HL-60 (cell line): Measurements from ENCODE around the gene CCDC138.

Experiments
- DNase-seq, 2 experiments: peaks; one replicate each; pipeline ENCODE4 v3.0.0-alpha.2; 2010 to 2020; ENCODE audit warnings: low read depth in 1 of 2, low spot score in 1 of 2
- H3K27ac ChIP-seq: fragments of 250-450 bp; sonication (Bioruptor Pico); replicated peaks from 2 replicates; pipeline ENCODE4 v1.5.1; 2020; ENCODE audit warnings: mild to moderate bottlenecking, moderate library complexity
- H3K27me3 ChIP-seq: fragments of 250-450 bp; sonication (Bioruptor Pico); 2 replicates; pipeline ENCODE4 v1.5.1; 2021; ENCODE audit warnings: mild to moderate bottlenecking, moderate library complexity; ENCODE audit not compliant: insufficient read depth, poor library complexity, severe bottlenecking
- H3K4me3 ChIP-seq: replicated peaks from 2 replicates; pipeline ENCODE4 v1.5.1; 2011; ENCODE audit warnings: mild to moderate bottlenecking, control low read depth, low read length; ENCODE audit not compliant: insufficient read depth
- GABPA ChIP-seq: IDR thresholded peaks from 2 replicates; pipeline ENCODE4 v1.6.1; 2012; ENCODE audit warnings: low read depth
- POLR2AphosphoS5 ChIP-seq: IDR thresholded peaks from 2 replicates; pipeline ENCODE4 v1.6.1; 2012; ENCODE audit warnings: low read depth
- REST ChIP-seq: IDR thresholded peaks from 2 replicates; pipeline ENCODE4 v1.6.1; 2012; ENCODE audit warnings: low read depth; ENCODE audit not compliant: insufficient replicate concordance
- SPI1 ChIP-seq: IDR thresholded peaks from 2 replicates; pipeline ENCODE4 v1.6.1; 2012; ENCODE audit warnings: low read depth, mild to moderate bottlenecking, borderline replicate concordance
- TF ChIP-seq, protein P1 (sequence below): IDR thresholded peaks from one replicate; pipeline ENCODE4 v1.5.1; 2011; ENCODE audit warnings: low read length, control low read depth, inconsistent platforms; ENCODE audit not compliant: insufficient read depth

The CCDC138 gene

GRCh38 chr2:108908713-108909070 lies 122.1 kb downstream of the CCDC138 start:
- TF ChIP-seq, protein P1, sequence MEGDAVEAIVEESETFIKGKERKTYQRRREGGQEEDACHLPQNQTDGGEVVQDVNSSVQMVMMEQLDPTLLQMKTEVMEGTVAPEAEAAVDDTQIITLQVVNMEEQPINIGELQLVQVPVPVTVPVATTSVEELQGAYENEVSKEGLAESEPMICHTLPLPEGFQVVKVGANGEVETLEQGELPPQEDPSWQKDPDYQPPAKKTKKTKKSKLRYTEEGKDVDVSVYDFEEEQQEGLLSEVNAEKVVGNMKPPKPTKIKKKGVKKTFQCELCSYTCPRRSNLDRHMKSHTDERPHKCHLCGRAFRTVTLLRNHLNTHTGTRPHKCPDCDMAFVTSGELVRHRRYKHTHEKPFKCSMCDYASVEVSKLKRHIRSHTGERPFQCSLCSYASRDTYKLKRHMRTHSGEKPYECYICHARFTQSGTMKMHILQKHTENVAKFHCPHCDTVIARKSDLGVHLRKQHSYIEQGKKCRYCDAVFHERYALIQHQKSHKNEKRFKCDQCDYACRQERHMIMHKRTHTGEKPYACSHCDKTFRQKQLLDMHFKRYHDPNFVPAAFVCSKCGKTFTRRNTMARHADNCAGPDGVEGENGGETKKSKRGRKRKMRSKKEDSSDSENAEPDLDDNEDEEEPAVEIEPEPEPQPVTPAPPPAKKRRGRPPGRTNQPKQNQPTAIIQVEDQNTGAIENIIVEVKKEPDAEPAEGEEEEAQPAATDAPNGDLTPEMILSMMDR, result no peak
- TF ChIP-seq SPI1, result no peak
- TF ChIP-seq REST, result no peak
- TF ChIP-seq GABPA, result no peak
- Histone ChIP-seq H3K27ac (no peak overlapping the region), H3K27me3 (no peaks in the 10 kb centered on the region), H3K4me3 (no peak overlapping the region)
- no peak for DNase-seq

DNA sequence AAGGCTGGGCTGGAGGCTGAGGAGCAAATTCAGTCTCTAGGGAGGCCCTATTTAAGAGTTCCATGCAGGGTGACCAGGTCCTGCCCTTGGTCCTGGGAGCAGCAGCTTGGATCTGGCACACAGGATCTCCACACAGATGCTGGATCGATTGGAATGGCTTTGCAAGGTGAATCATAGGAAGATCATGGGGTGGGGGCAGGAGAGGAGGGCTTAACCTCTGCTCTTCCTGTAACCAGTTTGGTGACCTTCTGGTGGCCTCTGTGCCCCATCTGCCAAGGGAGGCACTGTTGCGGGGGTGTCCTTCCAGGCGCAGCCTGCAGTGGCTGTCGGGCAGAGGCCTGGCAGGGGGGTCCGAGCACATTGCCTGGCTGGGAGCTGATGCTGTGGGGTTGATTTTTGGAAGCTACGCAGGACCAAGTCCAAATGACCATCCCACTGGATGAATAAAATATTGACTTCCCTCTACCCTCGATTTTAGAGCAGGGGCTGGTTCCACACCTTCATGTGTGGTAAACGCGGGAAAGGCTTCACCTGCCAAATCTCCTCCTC lies 122.8 kb downstream of the CCDC138 start:
- Histone ChIP-seq H3K27me3 (no peaks in the 10 kb centered on the region), H3K27ac (no peak overlapping the region), H3K4me3 (no peak overlapping the region)
- no peak for DNase-seq
- no peak for TF ChIP-seq GABPA
- no peak for TF ChIP-seq POLR2AphosphoS5
- TF ChIP-seq REST, result no peak
- TF ChIP-seq, protein P1, result no peak
- no peak for TF ChIP-seq SPI1

GRCh38 chr2:108910011-108910431 lies 123.5 kb downstream of the CCDC138 start:
- no peak for DNase-seq
- TF ChIP-seq, protein P1, result no peak
- TF ChIP-seq REST (no peak), POLR2AphosphoS5 (no peak), GABPA (no peak), SPI1 (no peak)
- Histone ChIP-seq H3K4me3 (no peak overlapping the region), H3K27ac (no peak overlapping the region), H3K27me3 (no peaks in the 10 kb centered on the region)
